ENCODE results near the gene USP7. TPM values are rescaled to one million over a fixed set of nuclear protein-coding genes. Genes with fewer than 3 reads are reported as not detected.
"Not testable (repeated sequence)": the region's sequence is repeated elsewhere in the genome, so short reads cannot be mapped to it uniquely, and the experiment has no call there.

Gene USP7
- total RNA-seq, 1 donor from 2014 or later, result 62.4 TPM

- intact Hi-C loops (cut with DNase I), result no loop called here
Observed at GRCh38 chr16:8872967-8873865, 90.5 kb downstream of the USP7 start.

GRCh38 chr16:8872071-8872470, 91.6 kb downstream of the USP7 start:
- DNase-seq (no peak), ATAC-seq (ENCODE audit: poor library complexity) (no peak)
- intact Hi-C loops (cut with DNase I), result no loop called here

More at GRCh38 chr16:8872967-8873865, 90.5 kb downstream of the USP7 start:
- no peak for DNase-seq
- no peak for ATAC-seq (ENCODE audit: poor library complexity)

DNA sequence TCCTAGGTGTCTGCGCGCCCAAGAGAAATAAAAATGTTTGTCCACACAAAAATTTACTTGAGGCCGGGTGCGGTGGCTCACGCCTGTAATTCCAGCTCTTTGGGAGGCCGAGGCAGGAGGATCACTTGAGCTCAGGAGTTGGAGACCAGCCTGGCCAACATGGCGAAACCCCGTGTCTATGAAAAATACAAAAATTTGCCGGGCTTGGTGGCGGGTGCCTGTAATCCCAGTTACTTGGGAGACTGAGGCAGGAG, 93.8 kb downstream of the USP7 start:
- DNase-seq; intact Hi-C loops (cut with DNase I); ATAC-seq (ENCODE audit: poor library complexity): not testable (repeated sequence)

GRCh38 chr16:8869212-8869987, 94.3 kb downstream of the USP7 start:
- intact Hi-C loops (cut with DNase I), result no loop called here
- no peak for DNase-seq
- ATAC-seq (ENCODE audit: poor library complexity), result no peak

DNA sequence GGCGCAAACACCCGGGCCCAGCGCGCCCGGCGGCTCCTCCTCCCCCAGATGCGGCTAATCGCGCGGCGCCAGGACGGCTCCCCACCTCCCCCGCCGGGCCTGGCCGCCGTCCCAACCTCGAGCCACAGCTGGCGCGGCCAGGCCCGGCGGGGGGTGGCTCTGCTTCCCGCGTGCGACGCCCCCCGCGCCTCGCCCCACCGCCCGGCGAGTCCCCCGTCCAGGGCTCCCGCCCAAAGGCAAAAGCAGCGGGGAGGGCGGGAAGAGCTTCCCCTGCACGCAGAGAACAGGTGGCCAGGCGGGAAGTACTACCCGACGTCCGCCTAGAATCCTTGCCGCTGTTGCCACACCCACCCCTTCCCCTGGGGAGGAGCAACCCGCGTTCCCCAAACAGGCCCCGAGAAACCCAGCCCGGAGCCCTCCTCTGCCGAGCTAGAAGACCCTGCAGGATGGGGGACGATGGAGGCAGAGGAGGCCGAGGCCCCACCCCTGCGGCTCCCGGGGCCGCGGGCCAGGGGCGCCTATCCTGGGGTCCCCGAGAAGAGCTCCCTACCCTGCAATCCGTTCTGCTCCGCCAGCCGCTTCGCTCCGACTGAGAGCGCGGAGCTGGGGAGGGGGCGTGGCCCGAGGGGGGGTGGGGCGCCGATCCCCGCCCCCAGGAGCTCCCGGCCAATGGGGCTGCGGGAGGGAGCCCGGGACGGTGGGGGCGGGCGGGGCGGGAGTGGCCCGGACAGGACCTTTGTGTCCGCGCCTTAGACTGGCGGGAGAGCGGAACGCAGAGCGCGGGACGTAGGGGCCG, 95.1 kb downstream of the USP7 start, which contains the start of gene CARHSP1:
Gene CARHSP1 (minus strand): TSS at position 591 of the 796 bp plus-strand sequence. CDS start 9,678 bp downstream, outside the sequence.
- ATAC-seq (ENCODE audit: poor library complexity) (peak; percentile 93), DNase-seq (peak; percentile 91)
- intact Hi-C loops (cut with DNase I), result no loop called here

DNA sequence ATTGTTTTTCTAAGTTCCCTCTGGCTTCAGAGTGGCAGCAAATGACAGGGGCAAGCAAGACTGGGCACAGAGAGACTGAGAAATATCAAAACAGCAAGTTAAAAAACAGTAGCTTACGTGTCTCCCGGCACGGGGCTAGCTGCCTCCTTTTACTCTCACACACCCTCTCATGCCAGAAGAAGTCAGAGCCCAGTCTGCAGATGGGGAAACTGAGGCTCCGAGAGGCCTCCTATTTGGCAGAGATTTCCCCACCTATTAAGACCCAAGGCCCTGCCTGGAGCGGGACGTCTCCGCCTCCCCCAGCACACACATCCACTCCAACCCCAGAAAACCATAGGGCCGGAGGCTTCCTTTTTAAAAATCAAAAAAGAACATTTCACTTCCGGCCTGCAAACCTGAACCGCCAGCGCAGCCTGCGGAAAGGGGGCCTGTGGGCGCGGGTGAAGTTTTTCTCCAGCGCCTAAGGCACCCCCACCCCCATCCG, 95.7 kb downstream of the USP7 start:
- DNase-seq (no peak), ATAC-seq (ENCODE audit: poor library complexity) (no peak)
- intact Hi-C loops (cut with DNase I), result no loop called here

DNA sequence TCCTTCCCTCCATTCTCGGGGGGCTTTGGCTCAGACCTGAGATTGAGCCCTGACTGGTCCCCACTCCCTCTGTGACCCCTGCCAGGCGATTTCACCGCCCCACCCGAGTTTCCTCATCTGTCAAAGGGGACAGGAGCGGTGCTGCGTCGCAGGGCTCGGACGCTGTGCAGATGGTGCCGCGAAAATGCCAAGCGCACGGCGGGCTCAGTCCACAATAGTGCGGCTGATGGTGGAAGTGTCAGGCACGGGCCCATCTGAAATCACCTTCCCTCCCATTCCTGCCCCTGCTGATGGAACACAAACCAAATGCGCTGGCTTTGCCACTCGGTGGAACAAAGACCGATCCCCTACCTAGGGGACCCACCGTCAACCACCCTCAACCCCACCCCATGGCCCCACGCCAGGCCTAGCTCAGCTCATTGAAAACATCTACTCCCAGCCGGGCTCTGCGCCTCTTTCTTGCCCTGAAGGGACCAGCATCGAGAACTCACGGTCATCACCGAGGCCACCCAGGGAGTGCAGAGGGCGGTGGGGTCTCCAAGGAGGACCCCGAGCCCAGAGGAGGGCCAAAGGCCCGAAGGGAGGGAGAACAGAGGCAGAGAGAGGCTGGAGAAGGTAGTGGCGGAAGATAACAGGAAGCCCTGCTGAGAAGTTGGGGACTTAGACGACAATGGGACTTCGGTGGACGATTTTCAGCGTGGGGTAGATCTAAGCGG, 96.3 kb downstream of the USP7 start:
- no peak for ATAC-seq (ENCODE audit: poor library complexity)
- intact Hi-C loops (cut with DNase I), result no loop called here
- DNase-seq, result peak; percentile 72

GRCh38 chr16:8866884-8867215, 96.9 kb downstream of the USP7 start:
- intact Hi-C loops (cut with DNase I), result no loop called here
- DNase-seq (no peak), ATAC-seq (ENCODE audit: poor library complexity) (no peak)

- DNase-seq (peak; percentile 76), ATAC-seq (ENCODE audit: poor library complexity) (peak; percentile 9)
- intact Hi-C loops (cut with DNase I), result no loop called here
Observed at GRCh38 chr16:8866118-8866883, 97.4 kb downstream of the USP7 start.

GRCh38 chr16:8865145-8865882, 98.4 kb downstream of the USP7 start:
- DNase-seq (no peak), ATAC-seq (ENCODE audit: poor library complexity) (no peak)
- intact Hi-C loops (cut with DNase I), result no loop called here

- peak; percentile 48 for DNase-seq
- no peak for ATAC-seq (ENCODE audit: poor library complexity)
- intact Hi-C loops (cut with DNase I), result no loop called here
Observed at GRCh38 chr16:8864480-8865110, 99.1 kb downstream of the USP7 start.

GRCh38 chr16:8863594-8864424, 99.9 kb downstream of the USP7 start:
- DNase-seq, result peak; percentile 75
- intact Hi-C loops (cut with DNase I), result no loop called here
- ATAC-seq (ENCODE audit: poor library complexity), result peak; percentile 26

DNA sequence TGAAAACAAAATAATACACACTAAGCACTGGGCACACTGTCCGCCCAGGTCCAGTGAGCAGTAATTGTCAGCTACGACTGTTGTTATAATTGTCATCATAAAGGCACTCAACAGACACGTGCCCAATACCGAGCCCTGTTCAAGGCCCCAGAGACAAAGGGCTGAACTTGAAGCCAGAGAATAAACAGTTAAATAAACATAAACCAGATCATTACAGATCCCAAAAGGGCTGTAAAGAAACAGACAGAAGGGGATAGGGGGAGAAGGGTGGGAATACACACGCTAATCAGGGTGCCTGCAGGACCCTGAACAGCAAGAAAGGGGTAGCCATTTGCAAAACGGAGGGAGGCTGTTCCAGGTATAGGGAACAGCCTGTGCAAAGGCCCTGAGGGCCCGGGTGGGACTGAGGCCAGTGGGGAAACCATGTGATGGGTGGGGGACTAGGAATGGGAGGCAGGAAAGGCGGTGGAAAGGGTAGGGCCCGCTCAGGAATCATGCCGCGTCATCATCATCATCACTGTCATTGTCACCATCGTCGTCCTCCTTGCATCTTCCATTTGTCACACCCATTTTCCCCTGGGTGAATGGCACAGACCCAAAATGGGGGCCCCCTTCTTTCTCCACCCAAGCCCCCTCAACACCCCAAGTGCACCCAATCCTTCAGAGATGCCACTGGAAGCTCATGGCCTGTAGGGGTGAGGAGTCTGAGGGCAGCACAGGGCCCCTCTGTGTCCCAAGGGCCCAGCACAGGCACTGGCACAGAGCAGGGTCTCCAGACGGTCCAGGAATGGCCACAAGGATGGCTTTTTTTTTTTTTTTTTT, 101.2 kb downstream of the USP7 start:
- intact Hi-C loops (cut with DNase I), result no loop called here
- DNase-seq (peak; percentile 25), ATAC-seq (ENCODE audit: poor library complexity) (no peak)

- DNase-seq, result peak; percentile 78
- intact Hi-C loops (cut with DNase I), result no loop called here
- peak; percentile 55 for ATAC-seq (ENCODE audit: poor library complexity)
Observed at GRCh38 chr16:8861563-8862308, 102.0 kb downstream of the USP7 start.
